ENCODE measurements around the gene SENP3. TPM values are rescaled to one million over a fixed set of nuclear protein-coding genes. Genes with fewer than 3 reads are reported as not detected.

The SENP3 gene
- total RNA-seq, 1 donor from 2014 or later = 33.0 TPM

DNA sequence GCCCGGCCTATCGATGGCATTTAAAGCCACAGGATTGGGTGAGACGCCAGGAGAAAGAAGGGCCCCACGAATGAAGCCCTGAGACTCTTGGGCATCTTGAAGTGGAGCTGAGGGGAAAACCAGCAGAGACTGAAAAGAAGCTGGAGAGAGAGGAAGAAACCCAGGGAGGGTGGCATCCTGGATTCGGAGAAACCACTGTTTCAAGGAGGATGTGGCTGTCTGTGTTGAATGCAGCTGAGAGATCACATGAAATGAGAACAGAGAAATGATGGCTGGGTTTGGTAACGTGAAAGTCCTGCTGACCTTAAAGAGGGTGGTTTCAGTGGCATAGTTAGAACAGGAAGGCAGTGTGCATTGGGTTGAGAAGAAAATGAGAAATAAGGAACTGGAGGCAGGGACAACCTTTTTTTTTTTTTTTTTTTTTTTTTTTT lies 9.1 kb upstream of the SENP3 start:
- no peak for DNase-seq (ENCODE audit: missing footprints)
- intact Hi-C loops (cut with DNase I) = no loop called here
- no peak for ATAC-seq

DNA sequence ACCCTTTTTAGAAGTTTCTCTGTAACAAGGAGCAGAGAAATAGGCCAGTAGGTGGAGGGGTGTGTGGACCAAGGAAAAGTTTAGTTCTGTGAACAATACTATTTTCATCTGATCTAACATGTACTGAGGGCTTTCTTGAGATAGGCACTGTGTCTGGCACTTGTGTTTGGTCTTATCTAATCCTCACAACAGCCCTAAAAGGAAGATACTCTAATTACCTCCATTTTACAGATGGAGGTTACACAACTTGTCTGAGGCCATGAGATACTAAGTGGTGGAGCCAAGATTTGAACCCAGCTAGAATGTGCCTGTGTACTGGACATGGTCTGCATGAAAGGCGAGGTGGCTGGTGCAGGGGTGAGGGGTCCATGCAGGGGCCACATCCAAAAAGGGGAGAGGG lies 8.4 kb upstream of the SENP3 start:
- no peak for DNase-seq (ENCODE audit: missing footprints)
- intact Hi-C loops (cut with DNase I) = no loop called here
- no peak for ATAC-seq

DNA sequence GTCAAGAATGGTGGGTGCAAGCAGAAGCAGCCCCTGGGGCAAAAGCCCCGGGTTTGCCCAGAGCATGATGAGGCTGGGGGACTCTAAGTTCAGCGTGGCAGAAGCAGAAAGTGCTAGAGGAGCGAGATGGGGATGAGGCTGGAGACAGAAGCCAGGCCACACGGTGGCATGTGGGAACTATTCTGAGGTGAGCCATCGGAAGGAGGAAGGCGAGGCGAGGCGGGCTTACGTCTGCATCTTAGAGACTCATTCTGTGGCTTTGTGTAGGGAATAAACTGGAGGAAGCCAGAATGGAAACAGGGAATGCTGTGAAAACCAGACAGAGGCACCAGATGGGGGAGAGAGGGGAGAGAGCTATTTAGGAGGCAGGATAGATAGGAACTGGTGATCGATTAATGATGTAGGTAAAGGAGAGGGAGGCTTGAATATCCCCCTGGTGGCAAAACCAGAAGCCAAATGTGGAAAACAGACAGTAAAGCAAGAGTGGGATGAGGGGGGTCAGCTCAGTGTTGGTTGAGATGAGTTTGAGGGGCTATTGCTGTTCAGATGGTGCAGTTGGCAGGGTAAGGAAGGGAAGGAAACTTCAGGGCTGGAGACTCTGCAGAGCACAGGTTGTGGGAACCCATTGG lies 6.3 kb upstream of the SENP3 start:
- intact Hi-C loops (cut with DNase I) = no loop called here
- DNase-seq (ENCODE audit: missing footprints) (no peak), ATAC-seq (no peak)

DNA sequence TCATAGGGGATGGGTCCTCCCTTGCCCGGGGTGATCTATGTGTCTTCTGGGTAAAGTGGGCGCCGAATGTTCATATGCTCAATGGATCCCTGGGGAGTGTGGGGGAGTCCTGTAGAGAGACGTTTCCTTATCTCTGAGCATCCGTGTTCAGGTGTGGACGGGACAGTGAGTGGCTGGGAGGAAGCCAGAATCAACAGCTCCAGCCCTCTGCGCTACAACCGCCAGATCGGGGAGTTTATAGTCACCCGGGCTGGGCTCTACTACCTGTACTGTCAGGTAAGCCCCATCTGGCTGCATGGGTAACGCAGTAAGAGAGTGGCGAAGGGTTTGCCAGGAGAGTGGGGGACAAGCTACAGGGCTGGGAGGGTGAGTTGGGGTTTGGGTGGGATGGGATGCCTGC lies 5.1 kb upstream of the SENP3 start:
- ATAC-seq = no peak
- no peak for DNase-seq (ENCODE audit: missing footprints)
- intact Hi-C loops (cut with DNase I) = no loop called here

DNA sequence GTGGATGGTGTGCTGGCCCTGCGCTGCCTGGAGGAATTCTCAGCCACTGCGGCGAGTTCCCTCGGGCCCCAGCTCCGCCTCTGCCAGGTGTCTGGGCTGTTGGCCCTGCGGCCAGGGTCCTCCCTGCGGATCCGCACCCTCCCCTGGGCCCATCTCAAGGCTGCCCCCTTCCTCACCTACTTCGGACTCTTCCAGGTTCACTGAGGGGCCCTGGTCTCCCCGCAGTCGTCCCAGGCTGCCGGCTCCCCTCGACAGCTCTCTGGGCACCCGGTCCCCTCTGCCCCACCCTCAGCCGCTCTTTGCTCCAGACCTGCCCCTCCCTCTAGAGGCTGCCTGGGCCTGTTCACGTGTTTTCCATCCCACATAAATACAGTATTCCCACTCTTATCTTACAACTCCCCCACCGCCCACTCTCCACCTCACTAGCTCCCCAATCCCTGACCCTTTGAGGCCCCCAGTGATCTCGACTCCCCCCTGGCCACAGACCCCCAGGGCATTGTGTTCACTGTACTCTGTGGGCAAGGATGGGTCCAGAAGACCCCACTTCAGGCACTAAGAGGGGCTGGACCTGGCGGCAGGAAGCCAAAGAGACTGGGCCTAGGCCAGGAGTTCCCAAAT lies 4.5 kb upstream of the SENP3 start:
- no peak for DNase-seq (ENCODE audit: missing footprints)
- intact Hi-C loops (cut with DNase I) = no loop called here
- no peak for ATAC-seq

DNA sequence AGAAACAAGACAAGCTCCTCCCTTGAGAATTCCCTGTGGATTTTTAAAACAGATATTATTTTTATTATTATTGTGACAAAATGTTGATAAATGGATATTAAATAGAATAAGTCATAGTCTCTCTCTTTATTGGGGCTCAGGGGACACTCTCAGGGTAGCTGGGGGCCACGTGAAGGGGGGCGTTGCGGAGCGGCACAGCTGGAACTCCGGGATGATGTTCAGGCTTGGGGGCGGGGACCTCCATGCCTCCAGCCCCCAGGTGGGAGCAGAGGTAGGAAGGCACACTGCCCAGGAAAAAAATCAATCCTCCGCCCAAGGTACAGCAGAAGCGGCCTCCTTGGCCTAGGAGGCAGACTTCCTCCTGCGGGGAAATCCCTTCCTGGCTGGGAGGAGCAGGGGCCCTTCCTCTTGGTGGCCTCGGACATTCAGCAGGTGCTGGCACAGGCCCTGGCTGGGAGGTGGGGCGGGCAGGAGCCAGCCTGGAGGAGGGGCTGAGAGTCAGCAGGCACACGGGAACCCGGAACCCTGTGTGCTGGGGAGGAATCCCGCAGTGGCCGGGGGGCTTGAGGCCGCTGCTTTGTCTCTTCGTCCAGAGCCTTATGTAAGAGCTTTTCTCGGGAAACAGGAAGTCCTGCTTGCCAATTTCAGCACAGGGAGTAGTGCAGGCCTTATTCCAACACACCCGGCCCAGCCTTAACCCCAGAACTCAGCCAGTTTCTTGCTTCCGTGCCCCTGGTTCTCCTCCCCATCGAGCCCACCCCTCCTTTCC lies 3.8 kb upstream of the SENP3 start:
- intact Hi-C loops (cut with DNase I) = loop anchor here (1.0 to 2.0 kb wide), 2 partner anchors 9 to 73 kb away; partner anchors contain the start of genes POLR2A and TNFSF12
- ATAC-seq (peak; percentile 68), DNase-seq (ENCODE audit: missing footprints) (peak; percentile 94)

DNA sequence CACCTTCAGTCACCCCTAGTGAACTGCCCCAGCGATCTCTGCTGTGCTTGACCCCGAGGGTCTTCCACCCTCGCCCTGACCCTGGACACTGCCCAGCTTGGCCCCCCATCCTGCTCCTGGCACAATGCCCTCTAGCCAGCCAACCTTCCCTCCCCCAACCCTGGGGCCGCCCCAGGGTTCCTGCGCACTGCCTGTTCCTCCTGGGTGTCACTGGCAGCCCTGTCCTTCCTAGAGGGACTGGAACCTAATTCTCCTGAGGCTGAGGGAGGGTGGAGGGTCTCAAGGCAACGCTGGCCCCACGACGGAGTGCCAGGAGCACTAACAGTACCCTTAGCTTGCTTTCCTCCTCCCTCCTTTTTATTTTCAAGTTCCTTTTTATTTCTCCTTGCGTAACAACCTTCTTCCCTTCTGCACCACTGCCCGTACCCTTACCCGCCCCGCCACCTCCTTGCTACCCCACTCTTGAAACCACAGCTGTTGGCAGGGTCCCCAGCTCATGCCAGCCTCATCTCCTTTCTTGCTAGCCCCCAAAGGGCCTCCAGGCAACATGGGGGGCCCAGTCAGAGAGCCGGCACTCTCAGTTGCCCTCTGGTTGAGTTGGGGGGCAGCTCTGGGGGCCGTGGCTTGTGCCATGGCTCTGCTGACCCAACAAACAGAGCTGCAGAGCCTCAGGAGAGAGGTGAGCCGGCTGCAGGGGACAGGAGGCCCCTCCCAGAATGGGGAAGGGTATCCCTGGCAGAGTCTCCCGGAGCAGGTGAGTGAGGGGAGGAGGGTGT lies 3.0 kb upstream of the SENP3 start, which contains the start of gene TNFSF13:
TNFSF13 (plus strand) TSS at position 207 of the 776 bp plus-strand sequence; CDS start at position 497, 290 bp downstream.
- intact Hi-C loops (cut with DNase I) = loop anchor here (1.0 to 2.0 kb wide), 2 partner anchors 9 to 74 kb away; partner anchors contain the start of genes POLR2A and TNFSF12
- DNase-seq (ENCODE audit: missing footprints) (peak; percentile 86), ATAC-seq (peak; percentile 29)

DNA sequence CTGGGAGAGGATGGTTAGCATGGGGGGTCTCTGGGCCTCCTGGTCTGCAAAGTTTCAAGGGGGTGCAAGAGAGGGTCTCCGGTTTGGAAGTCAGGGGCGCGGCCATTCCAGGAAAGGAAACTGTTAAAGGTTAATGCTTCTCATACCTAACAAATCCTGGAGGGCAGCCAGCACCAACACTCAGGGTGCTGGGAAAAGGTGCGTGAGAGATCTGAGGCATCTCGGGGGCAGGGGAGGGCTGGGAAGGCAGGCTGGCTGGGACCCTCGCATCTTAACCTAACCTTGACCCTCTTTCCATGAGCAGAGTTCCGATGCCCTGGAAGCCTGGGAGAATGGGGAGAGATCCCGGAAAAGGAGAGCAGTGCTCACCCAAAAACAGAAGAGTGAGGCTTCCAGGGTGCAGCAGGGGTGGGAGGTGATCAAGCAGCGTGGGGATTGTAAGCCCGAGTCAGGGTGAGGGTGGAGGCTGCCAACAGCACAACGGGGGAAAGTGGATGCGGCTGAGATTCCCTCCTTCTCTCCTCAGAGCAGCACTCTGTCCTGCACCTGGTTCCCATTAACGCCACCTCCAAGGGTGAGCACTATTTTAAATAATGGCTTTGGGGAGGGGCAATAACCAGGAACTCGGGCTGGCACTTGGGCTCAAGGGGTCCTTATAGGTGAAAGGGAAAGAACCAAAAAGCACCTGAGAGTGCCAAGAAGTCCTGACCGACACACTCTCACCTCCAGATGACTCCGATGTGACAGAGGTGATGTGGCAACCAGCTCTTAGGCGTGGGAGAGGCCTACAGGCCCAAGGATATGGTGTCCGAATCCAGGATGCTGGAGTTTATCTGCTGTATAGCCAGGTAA lies 2.2 kb upstream of the SENP3 start:
- DNase-seq (ENCODE audit: missing footprints) = no peak
- ATAC-seq = no peak
- intact Hi-C loops (cut with DNase I) = loop anchor here (2.0 to 10.0 kb wide), 4 partner anchors 75 to 305 kb away; partner anchors contain the start of genes CTDNEP1, ELP5 and POLR2A

DNA sequence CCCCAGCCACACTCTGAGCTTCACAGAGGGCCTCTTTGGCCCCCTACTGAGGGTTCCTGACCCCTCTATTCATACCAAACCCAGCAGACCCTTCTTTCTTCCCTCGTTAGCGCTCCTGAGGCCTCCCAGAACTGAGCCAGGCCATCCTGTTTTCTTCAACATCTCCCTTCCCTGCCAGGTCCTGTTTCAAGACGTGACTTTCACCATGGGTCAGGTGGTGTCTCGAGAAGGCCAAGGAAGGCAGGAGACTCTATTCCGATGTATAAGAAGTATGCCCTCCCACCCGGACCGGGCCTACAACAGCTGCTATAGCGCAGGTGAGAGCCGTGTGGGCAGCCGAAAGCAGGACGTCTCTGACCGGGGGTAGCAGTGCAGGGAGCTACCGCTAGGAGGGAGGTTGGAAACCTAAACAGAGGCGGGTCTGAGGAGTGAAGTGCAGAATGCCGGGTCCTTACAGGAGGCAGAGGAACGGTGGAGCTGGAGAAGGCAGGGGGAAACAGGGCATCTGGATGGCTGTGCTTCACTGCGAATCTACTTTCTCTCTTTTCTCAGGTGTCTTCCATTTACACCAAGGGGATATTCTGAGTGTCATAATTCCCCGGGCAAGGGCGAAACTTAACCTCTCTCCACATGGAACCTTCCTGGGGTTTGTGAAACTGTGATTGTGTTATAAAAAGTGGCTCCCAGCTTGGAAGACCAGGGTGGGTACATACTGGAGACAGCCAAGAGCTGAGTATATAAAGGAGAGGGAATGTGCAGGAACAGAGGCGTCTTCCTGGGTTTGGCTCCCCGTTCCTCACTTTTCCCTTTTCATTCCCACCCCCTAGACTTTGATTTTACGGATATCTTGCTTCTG lies 1.3 kb upstream of the SENP3 start:
- no peak for DNase-seq (ENCODE audit: missing footprints)
- ATAC-seq = peak; percentile 27
- intact Hi-C loops (cut with DNase I) = loop anchor here (1.0 to 10.0 kb wide), 4 partner anchors 46 to 306 kb away; partner anchors contain the start of genes CTDNEP1 and ELP5

DNA sequence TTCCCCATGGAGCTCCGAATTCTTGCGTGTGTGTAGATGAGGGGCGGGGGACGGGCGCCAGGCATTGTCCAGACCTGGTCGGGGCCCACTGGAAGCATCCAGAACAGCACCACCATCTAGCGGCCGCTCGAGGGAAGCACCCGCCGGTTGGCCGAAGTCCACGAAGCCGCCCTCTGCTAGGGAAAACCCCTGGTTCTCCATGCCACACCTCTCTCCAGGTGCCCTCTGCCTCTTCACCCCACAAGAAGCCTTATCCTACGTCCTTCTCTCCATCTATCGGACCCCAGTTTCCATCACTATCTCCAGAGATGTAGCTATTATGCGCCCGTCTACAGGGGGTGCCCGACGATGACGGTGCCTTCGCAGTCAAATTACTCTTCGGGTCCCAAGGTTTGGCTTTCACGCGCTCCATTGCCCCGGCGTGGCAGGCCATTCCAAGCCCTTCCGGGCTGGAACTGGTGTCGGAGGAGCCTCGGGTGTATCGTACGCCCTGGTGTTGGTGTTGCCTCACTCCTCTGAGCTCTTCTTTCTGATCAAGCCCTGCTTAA lies 617 bp upstream of the SENP3 start:
- intact Hi-C loops (cut with DNase I) = loop anchor here (1.0 to 10.0 kb wide), 4 partner anchors 47 to 306 kb away; partner anchors contain the start of genes CTDNEP1 and ELP5
- DNase-seq (ENCODE audit: missing footprints) = peak; percentile 94
- ATAC-seq = peak; percentile 72

DNA sequence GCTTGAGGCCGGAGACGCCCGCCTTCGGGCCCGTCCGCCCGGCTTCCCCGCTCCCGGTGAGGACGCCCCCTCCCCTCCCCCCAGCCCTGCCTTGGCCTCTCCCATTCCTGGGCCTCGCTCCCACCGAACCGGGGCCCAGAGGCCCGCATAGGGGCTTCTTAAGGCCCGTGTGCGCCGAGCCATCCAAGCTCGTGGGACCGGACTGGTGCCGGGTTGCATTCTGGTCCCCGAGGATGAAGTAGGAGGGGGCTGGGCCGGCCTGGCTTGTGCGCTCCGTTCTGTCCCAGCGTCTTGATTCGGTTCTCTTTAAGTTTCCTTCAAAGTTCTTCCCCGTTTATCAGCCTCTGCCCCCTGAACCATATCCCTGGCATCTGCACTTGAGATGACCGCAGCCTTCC lies 488 bp downstream of the SENP3 start:
- ATAC-seq = no peak
- DNase-seq (ENCODE audit: missing footprints) = no peak
- intact Hi-C loops (cut with DNase I) = loop anchor here (10.0 kb wide), 1 partner anchor 307 kb away; the partner anchor contains the start of genes CTDNEP1 and ELP5

DNA sequence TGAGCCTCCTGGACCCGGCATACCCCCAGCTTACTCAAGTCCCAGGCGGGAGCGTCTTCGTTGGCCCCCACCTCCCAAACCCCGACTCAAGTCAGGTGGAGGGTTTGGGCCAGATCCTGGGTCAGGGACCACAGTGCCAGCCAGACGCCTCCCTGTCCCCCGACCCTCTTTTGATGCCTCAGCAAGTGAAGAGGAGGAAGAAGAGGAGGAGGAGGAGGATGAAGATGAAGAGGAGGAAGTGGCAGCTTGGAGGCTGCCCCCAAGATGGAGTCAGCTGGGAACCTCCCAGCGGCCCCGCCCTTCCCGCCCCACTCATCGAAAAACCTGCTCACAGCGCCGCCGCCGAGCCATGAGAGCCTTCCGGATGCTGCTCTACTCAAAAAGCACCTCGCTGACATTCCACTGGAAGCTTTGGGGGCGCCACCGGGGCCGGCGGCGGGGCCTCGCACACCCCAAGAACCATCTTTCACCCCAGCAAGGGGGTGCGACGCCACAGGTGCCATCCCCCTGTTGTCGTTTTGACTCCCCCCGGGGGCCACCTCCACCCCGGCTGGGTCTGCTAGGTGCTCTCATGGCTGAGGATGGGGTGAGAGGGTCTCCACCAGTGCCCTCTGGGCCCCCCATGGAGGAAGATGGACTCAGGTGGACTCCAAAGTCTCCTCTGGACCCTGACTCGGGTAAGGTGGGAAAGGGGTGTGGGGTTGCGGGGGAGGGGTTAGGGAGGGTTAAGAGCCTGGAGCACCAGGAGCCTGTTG lies 1.6 kb downstream of the SENP3 start:
- DNase-seq (ENCODE audit: missing footprints) (no peak), ATAC-seq (no peak)
- intact Hi-C loops (cut with DNase I) = loop anchor here (10.0 kb wide), 1 partner anchor 308 kb away; the partner anchor contains the start of genes CTDNEP1 and ELP5

DNA sequence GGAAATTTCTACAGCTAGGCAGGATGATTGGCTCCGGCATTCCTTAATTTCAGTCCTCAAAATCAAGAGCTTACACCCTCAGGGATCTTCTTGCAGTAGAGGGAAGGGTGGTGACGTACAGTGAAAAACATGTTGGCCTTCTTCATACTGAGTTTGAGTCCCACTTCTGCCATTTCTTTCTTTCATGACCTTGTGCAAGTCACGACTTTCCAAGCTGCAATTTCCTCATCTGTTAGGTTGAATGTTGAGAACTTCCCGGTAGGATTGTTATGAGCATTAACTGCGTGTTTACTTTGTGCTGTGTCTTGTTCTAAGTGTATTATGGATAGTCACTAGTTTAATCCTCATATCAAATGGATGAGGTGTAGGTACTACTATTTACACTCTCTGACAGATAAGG lies 7.9 kb downstream of the SENP3 start:
- DNase-seq (ENCODE audit: missing footprints) (no peak), ATAC-seq (no peak)
- intact Hi-C loops (cut with DNase I) = loop anchor here (10.0 kb wide), 1 partner anchor 315 kb away; the partner anchor contains the start of genes CTDNEP1 and ELP5

DNA sequence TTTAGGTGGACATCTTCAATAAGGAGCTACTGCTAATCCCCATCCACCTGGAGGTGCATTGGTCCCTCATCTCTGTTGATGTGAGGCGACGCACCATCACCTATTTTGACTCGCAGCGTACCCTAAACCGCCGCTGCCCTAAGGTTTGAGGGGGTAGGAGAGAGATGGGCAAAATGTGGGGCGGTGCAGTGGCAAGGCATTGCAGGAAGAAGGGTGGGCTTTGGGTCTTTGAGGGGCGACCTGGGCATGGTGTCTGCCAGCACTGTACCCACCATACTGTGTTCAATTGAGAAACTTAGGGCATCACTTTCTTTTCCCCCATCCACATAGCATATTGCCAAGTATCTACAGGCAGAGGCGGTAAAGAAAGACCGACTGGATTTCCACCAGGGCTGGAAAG lies 8.6 kb downstream of the SENP3 start:
- intact Hi-C loops (cut with DNase I) = loop anchor here (5.0 to 10.0 kb wide), 2 partner anchors 178 to 284 kb away; partner anchors contain the start of genes CYB5D1, NAA38, PLSCR3 and TMEM88
- ATAC-seq = no peak
- DNase-seq (ENCODE audit: missing footprints) = no peak

DNA sequence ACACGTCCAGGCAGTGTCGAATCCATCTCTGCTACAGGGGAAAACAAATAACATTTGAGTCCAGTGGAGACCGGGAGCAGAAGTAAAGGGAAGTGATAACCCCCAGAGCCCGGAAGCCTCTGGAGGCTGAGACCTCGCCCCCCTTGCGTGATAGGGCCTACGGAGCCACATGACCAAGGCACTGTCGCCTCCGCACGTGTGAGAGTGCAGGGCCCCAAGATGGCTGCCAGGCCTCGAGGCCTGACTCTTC lies 10.5 kb downstream of the SENP3 start:
- intact Hi-C loops (cut with DNase I) = loop anchor here (5.0 to 10.0 kb wide), 2 partner anchors 180 to 283 kb away; partner anchors contain the start of genes CYB5D1, NAA38, PLSCR3 and TMEM88
- DNase-seq (ENCODE audit: missing footprints) (no peak), ATAC-seq (no peak)
